ENCODE data around the gene EYA4.

Gene EYA4

DNA sequence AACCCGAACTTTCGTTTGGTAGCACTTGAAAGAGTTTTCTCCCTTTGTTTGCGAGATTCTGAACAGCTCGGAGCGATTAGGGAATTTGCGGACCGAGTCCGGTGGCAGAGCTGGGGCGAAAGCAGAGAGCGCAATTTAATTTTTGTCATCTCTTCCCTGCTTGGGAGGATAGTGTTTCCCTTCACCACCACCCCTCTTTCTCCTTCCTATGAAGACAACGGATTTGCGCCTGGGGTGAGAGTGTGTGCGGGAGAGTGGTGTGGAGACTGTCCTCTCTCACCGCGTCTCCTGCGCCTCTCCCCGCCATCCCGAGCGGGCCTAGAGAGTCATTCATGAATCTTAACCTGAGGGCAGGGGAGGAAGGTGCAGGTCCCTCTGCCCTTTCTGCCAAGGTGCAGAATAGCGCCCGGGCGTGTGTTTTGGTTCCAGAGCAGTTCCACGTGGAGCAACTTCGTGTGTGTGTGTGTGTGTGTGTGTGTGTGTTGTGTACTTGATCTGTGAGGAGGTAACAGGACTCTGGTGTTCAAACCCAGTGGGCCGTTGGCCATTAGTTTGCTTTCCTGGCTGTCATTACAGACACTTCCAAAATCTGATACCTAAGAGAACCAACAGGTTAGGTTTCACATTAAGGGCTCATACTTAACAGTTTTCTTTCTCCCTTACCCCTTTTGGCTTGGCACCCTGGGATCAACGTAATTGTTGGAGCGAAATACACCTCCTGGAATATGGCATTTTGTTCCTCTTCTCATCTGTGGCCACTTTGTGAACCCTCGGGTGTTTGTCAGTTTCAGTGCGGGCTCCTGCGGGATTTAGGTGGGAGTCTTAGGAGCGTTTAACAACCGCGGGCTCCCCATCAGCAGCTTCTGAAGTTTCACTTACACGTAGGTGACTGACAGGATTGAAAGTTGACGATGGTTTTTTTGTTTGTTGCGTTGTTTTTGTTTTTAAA lies 1.8 kb downstream of the EYA4 start:
- no peak for DNase-seq (ENCODE audit: low read depth in 2 of 2)

DNA sequence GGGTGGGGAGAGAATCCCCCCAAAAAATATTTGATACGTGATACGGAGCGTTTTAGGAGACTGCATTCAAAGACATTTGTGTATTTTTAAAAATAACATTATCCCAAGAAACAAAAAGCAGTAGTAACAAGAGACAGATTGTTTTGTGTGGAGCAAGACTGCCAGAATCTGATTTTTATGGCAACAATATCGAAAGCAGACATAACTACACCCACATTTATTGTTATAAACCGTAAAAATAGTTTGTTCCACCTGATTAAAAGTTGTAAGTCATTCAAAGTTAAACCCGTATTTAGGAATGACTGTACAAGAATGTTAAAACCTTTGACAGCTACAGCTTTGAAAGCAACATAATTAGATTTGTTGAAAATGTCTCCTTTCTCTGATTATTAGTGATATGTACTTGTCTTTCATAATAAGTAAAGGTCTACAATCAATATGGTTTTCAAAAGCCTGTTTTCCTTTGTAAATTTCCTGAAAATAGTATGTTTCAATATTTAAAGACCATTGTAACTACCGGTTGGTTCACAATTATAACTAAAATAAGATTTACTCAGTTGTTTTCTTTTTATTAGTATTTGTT lies 2.7 kb downstream of the EYA4 start:
- DNase-seq (ENCODE audit: low read depth in 2 of 2): no peak

DNA sequence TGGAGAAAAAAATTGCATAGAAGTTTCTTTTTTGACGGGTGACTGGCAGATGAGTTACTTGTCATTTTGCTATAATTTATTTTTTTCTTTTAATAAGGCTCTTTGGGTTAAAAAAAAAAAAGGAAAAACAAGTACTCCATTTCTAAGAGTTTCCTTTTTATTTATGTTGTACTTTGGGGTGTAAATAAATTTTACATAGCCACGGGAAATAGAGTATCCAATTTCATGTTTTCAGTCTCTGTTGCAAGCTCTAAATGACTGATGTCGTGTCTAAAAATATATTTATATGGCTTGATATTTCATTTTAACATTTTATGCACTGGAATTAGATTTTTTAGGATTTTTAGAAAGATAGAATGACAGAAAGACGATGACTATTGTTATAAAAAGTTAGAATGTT lies 3.4 kb downstream of the EYA4 start:
- DNase-seq (ENCODE audit: low read depth in 2 of 2): no peak

DNA sequence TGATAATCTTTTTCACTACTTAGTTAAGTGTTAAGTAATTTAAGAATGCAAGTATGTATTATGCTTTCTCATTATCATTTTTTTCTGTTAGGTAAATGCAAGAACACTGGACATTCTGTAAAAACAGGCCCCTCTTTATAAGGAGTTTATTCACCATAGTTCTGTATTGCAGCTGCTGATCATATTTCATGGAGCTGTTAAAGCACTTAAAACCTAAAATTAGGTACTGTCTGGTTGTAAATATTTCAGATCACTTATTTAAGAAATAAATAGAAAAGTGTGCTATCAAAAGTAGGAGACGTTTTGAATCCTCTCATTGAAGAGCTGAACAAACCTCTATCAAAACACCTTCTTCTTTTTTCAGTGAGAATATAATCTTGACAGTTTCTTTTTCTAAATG lies 3.9 kb downstream of the EYA4 start:
- no peak for DNase-seq (ENCODE audit: low read depth in 2 of 2)

DNA sequence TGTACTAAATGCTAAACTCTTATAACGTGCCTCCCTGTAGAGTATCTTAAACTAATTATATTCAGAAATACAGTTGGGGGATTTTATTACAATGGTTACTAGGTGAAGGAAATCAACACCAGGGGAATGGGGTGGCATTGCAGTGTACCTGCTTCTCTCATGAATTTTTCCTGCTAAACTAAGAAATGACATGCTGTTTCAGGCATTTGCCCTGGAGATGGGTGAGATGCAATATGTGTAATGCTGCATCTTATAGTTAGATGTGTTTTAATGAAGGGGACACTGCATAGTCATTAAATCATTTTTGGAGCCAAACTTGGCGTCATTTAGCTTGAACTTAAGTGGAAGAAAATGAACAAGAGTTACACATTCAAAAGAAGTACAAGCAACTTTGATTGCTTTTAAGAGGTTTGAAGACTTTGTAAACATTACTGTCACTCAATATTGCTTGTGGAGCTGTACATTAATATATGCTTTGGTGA lies 4.3 kb downstream of the EYA4 start:
- DNase-seq (ENCODE audit: low read depth in 2 of 2): no peak

DNA sequence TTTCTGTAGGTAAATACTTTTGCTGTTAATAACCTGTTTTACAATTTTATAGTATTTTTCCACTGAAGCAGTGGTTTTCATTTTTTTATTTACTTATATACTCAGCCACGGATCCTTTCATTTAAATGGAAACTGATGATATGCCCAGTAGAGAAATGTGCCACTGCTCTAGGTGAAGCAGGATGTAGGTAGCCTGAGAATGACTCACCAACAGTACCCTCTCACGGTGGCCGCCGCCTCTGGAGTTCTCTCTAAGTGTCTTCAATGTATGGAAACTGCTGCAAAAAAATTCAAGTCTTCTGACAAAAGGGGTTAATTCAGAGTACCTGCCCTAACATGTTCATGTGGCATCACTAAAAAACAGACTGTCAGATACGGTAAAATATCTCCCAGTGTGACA lies 6.4 kb downstream of the EYA4 start:
- no peak for DNase-seq (ENCODE audit: low read depth in 2 of 2)

DNA sequence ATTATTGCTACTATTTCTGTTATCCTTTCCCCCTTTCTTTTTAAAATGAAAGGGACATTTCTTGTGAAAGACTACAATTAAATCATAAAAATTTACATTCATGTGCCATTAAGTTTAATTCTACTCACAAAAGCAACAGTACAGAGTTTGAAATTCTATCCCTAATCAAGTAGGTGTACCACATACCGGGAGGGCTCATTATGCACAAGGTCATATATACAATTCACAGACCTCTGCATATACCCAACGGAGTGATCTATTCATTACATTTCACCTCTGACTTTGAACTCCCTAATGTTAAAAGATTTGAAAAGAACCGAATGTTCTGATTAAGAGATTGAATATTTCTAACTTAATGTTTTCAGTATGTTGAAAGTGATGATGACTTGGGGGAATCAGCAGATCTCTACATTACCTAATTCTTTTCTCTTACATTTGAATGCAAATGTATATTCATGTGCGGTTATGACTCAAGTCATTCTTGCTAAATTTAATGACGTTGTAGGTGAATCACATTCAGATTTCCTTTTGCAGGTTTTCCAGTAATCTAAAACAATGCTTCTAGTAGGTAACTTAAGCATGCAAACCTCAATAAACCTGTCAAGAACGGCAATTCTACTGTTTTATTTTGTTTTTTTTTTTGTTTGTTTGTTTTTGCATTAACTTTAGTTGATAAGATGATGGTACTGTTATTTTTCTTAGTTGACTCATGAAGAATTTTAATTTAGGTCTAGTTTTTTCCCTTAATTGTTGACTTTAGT lies 7.3 kb downstream of the EYA4 start:
- DNase-seq (ENCODE audit: low read depth in 2 of 2): no peak

DNA sequence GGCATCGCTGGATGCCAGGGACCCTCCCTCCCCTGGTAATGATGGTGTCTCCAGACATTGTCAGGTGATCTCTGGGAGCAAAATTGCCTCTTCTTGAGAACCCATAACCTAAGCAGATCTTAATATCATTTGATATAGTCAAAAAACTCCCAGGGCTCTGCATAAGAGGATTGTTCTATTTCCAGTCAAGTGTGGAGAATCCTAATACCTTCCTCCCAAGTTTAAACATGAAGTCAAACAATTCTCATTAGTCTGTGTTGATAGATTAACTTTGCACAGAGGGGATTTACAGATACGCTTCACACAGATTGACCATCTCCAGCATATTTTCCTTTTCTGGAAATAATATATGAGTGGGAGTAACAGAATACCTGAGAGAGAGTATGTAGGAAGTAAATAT lies 10.5 kb downstream of the EYA4 start:
- no peak for DNase-seq (ENCODE audit: low read depth in 2 of 2)

DNA sequence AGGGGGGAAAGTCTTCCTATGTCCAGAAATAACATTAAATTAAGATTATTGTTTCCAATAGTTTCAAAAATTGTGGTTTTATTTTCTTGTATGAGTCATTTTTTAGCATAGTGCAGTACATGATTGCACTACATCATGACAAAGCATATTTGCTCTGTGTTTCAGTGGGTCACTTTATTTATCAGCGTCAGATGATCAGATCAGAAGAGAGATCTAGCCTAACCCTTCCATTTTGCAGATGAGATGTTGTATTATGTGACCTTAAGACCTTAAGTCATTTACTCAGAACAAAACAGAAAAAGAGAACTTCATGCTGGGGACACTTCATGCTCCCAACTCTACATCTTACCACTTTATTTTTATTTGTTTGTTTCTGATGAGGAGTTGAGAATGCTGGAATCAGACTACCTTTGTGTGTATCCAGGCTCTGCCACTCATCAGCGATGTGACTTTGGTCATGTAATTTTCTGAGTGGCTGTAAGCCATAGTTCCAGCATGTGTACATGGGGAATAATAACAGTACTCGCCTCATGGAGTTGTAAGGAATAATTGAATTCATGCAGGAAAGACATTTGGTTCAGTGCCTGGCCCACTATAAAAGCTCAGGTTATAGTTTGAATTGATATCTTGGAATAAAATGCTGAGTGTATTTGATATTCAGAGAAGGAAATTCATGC lies 13.5 kb downstream of the EYA4 start:
- DNase-seq (ENCODE audit: low read depth in 2 of 2): no peak

DNA sequence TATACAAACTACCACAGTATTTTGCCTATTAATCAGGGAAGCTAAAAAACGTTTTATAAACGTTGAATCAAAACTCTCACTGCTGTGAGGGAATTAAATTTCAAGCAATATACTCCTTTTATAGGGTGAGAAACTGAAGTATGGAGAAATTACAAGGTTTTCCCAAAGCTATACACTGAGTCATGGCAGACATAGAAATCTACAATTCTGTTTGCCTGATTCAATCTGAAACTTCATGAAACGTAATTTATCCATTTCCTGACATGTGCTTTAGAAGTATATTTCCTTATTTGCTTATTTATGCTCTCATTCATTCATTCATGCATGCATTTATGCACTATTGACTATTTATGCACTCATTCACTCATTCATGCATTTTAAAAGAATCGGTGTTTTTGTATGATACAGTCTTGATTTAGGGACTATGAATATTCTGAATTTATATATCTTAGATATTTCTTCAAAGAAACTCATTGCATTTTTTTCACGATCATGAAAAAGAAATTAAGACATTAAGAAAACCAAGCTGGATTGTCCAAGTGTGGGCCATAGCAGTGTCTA lies 16.5 kb downstream of the EYA4 start:
- no peak for DNase-seq (ENCODE audit: low read depth in 2 of 2)

DNA sequence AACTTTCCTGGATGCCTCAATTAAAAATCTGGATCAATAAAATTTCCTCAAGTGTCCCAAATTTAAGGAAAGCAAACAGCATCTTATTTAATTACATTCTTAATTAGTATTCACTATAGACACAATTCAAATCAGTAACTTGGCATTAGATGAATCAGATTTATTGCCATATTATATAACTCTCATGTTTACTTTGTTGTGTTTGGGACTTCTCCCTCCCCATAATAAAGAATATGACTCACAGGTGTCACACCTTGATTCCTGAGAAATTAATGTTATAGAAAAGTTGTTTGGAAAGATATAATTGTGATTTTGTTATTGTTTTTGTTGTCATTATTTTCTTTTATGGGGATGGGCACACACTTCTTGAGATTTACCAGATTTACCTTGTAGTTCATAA lies 18.4 kb downstream of the EYA4 start:
- DNase-seq (ENCODE audit: low read depth in 2 of 2): no peak

DNA sequence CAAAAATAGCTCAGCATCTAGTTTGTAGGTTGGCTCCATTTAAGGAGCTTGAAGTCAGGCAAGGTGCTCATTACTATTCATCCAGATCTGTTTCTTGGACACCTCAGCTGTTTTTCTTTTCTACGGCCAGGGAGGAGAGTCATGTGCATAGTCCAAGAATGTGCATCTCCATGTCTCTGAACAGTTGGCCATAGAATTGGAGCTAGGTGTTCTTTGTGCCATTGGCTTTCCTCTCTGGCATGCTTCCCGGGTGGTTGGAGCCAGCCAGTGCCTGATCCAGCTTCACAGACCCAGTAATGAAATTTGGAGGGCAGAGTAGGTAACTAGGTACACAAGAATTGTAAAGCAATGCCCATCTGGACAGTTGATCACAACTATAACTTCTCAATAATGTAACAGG lies 21.6 kb downstream of the EYA4 start:
- DNase-seq (ENCODE audit: low read depth in 2 of 2): no peak

DNA sequence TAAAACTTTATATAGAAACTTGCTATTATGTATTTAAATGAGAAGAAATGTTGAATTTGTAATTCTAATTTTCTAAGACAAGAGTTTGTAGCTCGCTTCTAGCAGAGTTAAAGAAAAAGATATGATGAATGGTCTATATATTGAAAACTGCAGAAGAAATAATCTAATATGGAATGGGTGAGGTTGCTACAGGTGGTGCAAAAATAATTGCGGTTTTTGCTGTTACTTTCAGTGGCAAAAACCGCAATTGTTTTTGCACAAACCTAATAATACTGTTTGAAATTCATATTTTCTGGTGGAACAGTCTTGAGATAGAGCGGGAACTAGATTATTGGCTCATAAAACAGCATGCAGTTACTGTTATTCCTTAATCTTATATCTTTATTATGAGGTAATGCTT lies 23.9 kb downstream of the EYA4 start:
- DNase-seq (ENCODE audit: low read depth in 2 of 2): no peak

DNA sequence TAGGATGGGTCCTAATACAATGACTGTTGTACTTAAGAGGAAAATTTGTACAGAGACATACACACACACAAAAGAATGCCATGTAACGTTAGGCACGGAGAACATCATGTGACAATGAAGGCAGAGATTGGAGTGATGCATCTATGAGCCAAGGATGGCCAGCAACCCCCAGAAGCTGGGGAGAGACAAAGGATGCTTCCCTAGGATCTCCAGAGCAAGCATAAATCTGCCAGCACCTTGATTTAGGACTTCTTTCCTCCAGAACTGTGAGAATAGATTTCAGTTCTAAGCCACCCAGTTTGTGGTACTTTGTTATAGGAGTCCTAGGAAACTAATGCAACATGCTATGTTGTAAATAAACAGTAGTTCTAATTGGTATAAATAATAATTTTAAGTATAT lies 25.0 kb downstream of the EYA4 start:
- no peak for DNase-seq (ENCODE audit: low read depth in 2 of 2)

DNA sequence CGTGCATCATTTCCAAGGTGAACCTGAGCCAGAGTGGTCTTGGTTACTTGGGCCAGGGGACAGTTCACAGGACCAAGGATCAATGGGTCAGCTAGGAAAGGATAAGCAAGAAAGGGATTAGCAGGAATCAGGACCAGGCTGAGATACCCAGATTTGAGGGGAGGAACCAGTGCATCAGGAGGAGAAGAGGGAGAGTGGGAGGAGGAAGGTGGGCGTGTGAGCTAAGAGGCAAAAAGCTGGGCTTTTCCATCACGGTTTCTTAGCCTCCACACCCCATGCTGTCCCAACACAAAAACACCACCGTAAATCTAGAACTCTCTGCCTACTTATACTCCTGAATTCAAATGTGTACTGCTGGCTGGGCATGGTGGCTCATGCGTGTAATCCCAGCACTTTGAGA lies 27.5 kb downstream of the EYA4 start:
- no peak for DNase-seq (ENCODE audit: low read depth in 2 of 2)

DNA sequence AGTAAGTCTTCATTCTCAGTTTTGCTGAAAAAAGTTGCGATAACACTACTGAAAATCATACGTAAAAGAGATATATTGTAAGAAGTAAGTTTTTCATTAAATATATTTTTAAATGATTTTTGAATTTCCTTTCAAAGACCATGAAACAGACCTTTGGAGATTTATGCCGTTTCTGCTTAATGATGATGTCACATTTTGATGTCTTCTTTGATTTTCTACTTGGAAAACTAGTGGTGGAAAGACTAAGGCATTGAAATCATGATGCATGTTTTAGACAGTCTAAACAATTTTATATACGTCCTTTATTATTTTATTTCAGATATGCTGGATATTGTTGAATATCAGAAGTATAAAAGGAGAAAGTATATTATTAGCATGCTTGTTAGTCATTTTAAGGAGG lies 33.7 kb downstream of the EYA4 start:
- no peak for DNase-seq (ENCODE audit: low read depth in 2 of 2)

DNA sequence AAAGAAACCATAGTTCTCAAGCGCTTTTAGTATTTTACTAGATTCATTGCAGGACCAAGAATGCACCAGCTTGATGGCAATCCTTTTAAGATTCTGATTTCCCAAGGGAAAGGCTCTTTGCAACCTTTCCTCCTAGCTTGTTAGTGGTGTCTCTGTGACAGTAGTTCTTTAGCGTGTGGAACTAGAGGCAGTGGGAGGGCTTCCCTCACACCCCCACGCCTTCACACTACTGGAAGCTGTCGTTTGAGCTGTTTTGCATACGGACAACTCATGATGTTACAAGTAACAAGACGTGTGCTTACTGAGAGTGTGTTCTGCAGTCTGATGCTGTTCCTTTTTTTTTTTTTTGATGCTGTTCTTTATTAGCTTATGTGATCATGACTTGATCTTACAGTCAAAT lies 34.1 kb downstream of the EYA4 start:
- DNase-seq (ENCODE audit: low read depth in 2 of 2): no peak

DNA sequence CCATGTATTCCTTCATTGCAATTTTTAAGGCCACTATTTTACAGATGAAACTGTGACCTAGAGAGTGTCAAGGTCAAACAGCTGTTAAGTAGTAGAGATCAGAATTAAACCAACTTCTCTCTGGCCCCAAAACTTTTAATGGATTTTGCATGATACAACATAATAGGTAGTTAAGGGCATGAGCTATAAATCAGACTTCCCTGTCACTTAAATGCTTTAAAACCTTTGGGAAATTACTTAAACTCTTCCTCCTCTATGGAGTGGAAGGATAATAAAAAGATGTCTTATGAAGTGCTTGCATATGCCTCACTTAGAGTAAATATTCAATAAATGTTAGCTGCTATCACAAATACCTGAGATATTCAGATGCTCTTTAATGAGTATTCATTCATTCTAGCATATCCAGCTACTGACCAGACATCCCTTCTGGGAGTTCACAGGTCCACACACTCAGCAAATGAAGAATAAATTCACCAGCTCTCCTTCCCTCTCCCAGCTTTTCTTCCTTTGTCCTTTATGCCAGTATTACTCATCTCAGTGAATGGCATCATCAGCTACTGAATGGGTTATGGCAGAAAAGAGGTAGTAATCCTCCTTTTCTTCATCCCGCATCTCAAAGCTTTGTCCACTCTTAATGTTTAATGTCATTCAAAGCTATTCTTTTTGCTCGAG lies 36.2 kb downstream of the EYA4 start:
- no peak for DNase-seq (ENCODE audit: low read depth in 2 of 2)

DNA sequence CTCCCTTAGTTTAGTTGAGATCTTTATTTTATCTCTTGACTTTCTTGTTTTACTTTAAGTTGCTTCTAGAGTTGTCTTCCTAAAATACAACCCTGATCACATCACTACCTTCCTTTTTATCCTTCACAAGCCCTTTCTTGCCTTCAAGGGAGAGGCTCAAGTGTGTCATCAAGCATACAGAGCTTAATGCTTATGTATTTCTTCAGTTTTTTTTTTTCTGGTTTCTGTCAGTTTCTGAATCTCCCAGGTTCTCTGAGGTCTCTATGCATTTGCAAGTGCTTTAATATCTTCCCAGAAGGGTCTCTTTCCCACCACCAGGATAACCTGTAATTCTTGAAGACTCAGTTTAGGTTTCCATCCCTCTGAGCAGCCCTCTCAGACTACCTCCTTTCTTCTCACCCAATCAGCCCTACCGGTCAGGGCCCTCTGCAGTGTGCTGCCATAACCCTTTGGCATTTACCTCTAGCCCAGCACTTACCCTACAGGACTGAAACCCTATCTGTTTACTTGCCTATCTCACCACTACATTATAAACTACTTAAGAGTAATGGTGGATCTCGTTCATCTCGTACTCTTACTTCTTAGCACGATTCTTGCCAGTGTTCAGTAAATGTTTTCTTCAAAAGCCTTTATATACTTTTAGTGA lies 36.9 kb downstream of the EYA4 start:
- no peak for DNase-seq (ENCODE audit: low read depth in 2 of 2)

DNA sequence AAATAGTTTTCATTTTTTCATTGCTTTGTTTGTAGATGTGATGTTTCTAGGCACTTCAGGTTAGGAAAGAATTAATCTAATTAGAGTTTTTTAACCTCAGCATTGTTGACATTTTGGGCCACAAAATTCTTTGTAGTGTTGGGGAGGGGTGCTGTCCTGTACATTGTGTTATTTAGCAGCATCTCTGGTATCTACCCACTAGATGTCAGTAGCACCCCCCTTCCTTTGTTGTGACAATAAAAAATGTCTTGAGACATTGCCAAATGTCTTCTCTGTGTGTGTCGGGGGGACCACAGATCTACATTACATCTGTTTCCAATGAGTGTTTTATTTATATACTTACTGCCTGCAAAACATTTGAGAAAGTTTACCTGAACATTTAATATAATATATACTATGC lies 45.6 kb downstream of the EYA4 start:
- no peak for DNase-seq (ENCODE audit: low read depth in 2 of 2)

DNA sequence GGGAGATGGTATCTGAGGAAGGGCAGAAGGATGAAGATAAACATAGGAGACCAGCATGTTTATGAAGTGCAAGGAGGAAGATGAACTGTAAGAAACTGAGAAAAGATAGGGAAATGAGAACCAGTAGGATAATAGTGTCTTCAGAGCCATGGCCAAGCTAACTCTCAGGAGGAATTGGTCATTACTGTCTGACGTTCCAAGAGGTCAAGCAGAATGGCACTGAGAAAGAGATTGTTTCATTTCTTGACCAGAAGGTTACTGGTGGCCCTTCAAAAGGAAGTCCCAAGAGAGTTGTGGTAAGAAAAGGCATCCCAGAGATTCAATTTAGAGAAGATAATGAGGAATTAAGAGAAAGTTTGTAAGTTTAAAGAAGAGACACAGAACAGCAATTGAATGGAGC lies 47.5 kb downstream of the EYA4 start:
- no peak for DNase-seq (ENCODE audit: low read depth in 2 of 2)

Measured in stimulated activated CD8-positive, alpha-beta memory T cell treated with anti-CD3 and anti-CD28 coated beads, Interleukin-2, amount 100 ng/mL, for 1 hour (primary cell).